ENCODE measurements around the gene KCNQ1.
A peak's percentile ranks its signal among the peaks of the same experiment; 100 is the strongest.

Gene KCNQ1

GRCh38 chr11:2411446-2412305 is 33.1 kb upstream of the KCNQ1 start:
- DNase-seq (ENCODE audit: low read depth) = no peak

GRCh38 chr11:2412323-2412722 is 32.5 kb upstream of the KCNQ1 start:
- no peak for DNase-seq (ENCODE audit: low read depth)

GRCh38 chr11:2413742-2414579 is 30.8 kb upstream of the KCNQ1 start:
- no peak for DNase-seq (ENCODE audit: low read depth)

GRCh38 chr11:2414616-2415015 is 30.2 kb upstream of the KCNQ1 start:
- no peak for DNase-seq (ENCODE audit: low read depth)

- no peak for DNase-seq (ENCODE audit: low read depth)
Observed at GRCh38 chr11:2415171-2415570, 29.6 kb upstream of the KCNQ1 start.

GRCh38 chr11:2415601-2416380 is 29.0 kb upstream of the KCNQ1 start:
- no peak for DNase-seq (ENCODE audit: low read depth)

GRCh38 chr11:2416765-2417164 is 28.0 kb upstream of the KCNQ1 start:
- DNase-seq (ENCODE audit: low read depth) = no peak

- DNase-seq (ENCODE audit: low read depth) = no peak
Observed at GRCh38 chr11:2417856-2418692, 26.7 kb upstream of the KCNQ1 start.

GRCh38 chr11:2418693-2419360 is 26.0 kb upstream of the KCNQ1 start:
- no peak for DNase-seq (ENCODE audit: low read depth)

- peak; percentile 39 for DNase-seq (ENCODE audit: low read depth)
Observed at GRCh38 chr11:2419638-2420501, 24.9 kb upstream of the KCNQ1 start.

- peak; percentile 26 for DNase-seq (ENCODE audit: low read depth)
Observed at GRCh38 chr11:2420502-2421225, 24.1 kb upstream of the KCNQ1 start.

GRCh38 chr11:2421226-2421994 is 23.4 kb upstream of the KCNQ1 start:
- DNase-seq (ENCODE audit: low read depth) = no peak

GRCh38 chr11:2421996-2422395 is 22.8 kb upstream of the KCNQ1 start:
- no peak for DNase-seq (ENCODE audit: low read depth)

- no peak for DNase-seq (ENCODE audit: low read depth)
Observed at GRCh38 chr11:2422461-2423156, 22.2 kb upstream of the KCNQ1 start.

- DNase-seq (ENCODE audit: low read depth) = no peak
Observed at GRCh38 chr11:2423157-2424025, 21.4 kb upstream of the KCNQ1 start.

- no peak for DNase-seq (ENCODE audit: low read depth)
Observed at GRCh38 chr11:2424811-2425495, 19.9 kb upstream of the KCNQ1 start.
